Right ventricle myocardium superior (tissue), 1 donor: Measurements from ENCODE around the gene STT3B. TPM values are rescaled to one million over a fixed set of nuclear protein-coding genes. Genes with fewer than 3 reads are reported as not detected.
"Not testable (repeated sequence)": the region's sequence is repeated elsewhere in the genome, so short reads cannot be mapped to it uniquely, and the experiment has no call there.

Experiments used
- ATAC-seq: fragments of 200-7000 bp; cut with Tn5 transposase; one replicate; pipeline ENCODE4 v1.9.1; 2020; ENCODE audit warnings: mild to moderate bottlenecking; ENCODE audit not compliant: poor library complexity
- DNase-seq: peaks from one replicate; pipeline ENCODE4 v3.0.0-alpha.2; 2020
- intact Hi-C: fragments of 100-400 bp; cut with DNase I; formaldehyde crosslinking; loops from one replicate; pipeline ENCODE4 v1.11.2; 2022
- total RNA-seq: library from RNA; stranded (reverse); fragmentation: NEBNext Ultra II Directional; extraction: Animal tissue kit (Norgen Biotek cat#: 25700); gene quantifications from one replicate; pipeline ENCODE4 v1.2.1, GENCODE V29; 2021
- donor health status: DM: no; HTN: yes; CAD: no; lungs with severe emphysema.

The STT3B gene
- total RNA-seq, 1 donor from 2014 or later: 85.3 TPM

- ATAC-seq: no peak
- DNase-seq: no peak
- intact Hi-C loops: no loop called here
Measured at GRCh38 chr3:31573036-31573779, 40.5 kb downstream of the STT3B start.

- intact Hi-C loops: no loop called here
- ATAC-seq: no peak
- DNase-seq: no peak
Measured at GRCh38 chr3:31575448-31575847, 42.7 kb downstream of the STT3B start.

DNA sequence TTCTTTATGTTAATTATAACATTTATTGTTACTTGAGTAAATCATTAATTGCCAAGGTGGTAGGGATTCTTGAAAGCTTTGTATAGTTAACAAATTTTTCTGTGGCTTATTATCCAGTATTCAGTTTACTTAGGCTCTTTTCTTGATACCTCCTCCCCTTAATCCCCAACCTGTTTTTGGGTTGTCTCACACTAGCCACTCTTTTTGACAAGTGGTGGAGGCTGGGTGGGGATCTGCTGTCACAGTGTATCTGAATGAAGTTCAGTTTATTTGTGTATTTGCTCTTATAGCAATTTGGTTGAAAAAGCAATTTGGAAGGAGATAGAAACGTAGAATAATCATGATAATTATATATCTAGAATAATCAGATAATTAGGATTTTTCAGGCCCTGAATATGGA, 43.8 kb downstream of the STT3B start:
- intact Hi-C loops: no loop called here
- DNase-seq: no peak
- no peak for ATAC-seq

GRCh38 chr3:31577232-31577631, 44.5 kb downstream of the STT3B start:
- ATAC-seq (no peak), DNase-seq (no peak)
- intact Hi-C loops: no loop called here

DNA sequence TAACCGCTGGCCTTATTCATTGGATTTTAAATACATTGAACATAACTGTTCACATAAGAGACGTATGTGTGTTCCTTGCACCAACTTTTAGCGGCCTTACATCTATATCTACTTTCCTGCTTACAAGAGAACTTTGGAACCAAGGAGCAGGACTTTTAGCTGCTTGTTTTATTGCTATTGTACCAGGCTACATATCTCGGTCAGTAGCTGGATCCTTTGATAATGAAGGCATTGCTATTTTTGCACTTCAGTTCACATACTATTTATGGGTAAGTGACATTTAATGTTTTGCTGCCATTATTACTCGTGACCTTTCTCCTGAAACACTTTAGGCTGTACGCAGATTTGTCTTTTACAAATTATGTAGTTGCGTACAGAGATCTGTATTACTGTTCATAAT, 47.1 kb downstream of the STT3B start:
- DNase-seq (no peak), ATAC-seq (peak; percentile 91)
- intact Hi-C loops: no loop called here

DNA sequence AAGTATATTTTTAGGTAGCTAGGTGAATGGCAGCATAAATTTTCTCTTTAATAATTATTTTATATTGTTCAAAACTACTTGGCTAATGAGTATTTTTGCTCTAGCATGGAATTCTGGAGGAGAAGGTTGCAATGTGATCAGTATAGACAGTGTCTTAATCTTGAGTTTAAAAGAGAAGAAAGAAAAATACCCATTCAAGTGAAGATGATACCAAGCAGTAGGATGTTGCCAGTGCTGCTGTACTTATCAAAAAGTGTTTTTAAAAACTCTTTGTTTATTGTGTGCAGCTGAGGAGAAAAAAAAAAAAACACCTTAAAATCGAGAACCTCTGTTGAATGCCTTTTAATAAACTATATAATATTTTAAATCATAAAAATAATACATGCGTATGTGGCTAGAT, 47.9 kb downstream of the STT3B start:
- intact Hi-C loops: no loop called here
- DNase-seq: no peak
- peak; percentile 30 for ATAC-seq

GRCh38 chr3:31581660-31582059, 48.9 kb downstream of the STT3B start:
- DNase-seq (no peak), ATAC-seq (no peak)
- intact Hi-C loops: no loop called here

- ATAC-seq (no peak), DNase-seq (no peak)
- intact Hi-C loops: no loop called here
Measured at GRCh38 chr3:31589228-31589627, 56.5 kb downstream of the STT3B start.

DNA sequence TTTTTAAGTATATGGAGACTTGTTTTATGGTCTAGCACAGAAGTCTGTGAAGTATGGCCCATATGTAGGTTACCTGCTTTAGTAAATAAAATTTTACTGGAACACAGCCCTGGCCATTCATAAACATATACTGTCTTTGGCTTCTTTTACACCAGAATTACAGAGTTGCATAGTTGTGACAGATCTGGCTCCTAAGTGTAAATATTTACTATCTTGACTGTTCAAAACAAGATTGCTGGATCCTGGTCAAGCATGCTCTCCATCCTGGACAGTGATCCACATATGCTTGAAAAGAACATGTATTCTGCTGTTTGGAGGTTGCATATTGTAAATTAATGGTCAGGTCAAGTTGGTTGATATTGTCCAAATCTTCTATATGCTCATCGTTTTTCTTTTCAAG, 57.9 kb downstream of the STT3B start:
- DNase-seq (no peak), ATAC-seq (no peak)
- intact Hi-C loops: no loop called here

- ATAC-seq (no peak), DNase-seq (no peak)
- intact Hi-C loops: no loop called here
Measured at GRCh38 chr3:31592764-31593163, 60.0 kb downstream of the STT3B start.

DNA sequence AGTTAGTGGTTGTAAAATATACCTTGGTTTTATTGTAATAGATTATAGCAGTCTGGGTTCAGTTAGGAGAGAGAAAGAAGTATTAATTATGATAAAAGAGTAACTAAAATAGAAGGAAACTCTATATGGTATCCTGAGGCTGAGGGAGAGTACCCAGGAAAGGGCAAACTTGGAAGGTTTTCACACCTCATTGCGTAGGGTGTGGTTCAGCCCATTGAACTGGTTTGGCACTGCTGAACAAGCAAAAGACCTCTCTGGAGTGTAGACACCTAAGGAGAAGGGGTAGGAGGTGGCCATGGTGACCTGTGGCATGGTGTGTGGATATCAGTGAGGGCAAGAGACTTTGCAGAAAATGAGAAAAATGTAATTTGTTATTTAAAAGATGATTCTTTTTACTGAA, 63.5 kb downstream of the STT3B start:
- intact Hi-C loops: no loop called here
- DNase-seq (no peak), ATAC-seq (no peak)

- no peak for ATAC-seq
- intact Hi-C loops: no loop called here
Measured at GRCh38 chr3:31600431-31600830, 67.7 kb downstream of the STT3B start.

GRCh38 chr3:31605333-31605732, 72.6 kb downstream of the STT3B start:
- DNase-seq, ATAC-seq, intact Hi-C loops: not testable (repeated sequence)

More at GRCh38 chr3:31600431-31600830, 67.7 kb downstream of the STT3B start:
- DNase-seq: no peak

- ATAC-seq (no peak), DNase-seq (no peak)
- intact Hi-C loops: no loop called here
Measured at GRCh38 chr3:31606453-31606852, 73.7 kb downstream of the STT3B start.

GRCh38 chr3:31610700-31611275, 78.1 kb downstream of the STT3B start:
- DNase-seq: no peak
- intact Hi-C loops: no loop called here
- ATAC-seq: peak; percentile 45

GRCh38 chr3:31613177-31613576, 80.5 kb downstream of the STT3B start:
- ATAC-seq: no peak
- DNase-seq: no peak
- intact Hi-C loops: no loop called here

GRCh38 chr3:31613654-31614053, 80.9 kb downstream of the STT3B start:
- DNase-seq (no peak), ATAC-seq (no peak)
- intact Hi-C loops: no loop called here

- intact Hi-C loops: no loop called here
- no peak for ATAC-seq
Measured at GRCh38 chr3:31614162-31614921, 81.6 kb downstream of the STT3B start.

GRCh38 chr3:31615071-31615875, 82.5 kb downstream of the STT3B start:
- intact Hi-C loops: no loop called here
- DNase-seq: no peak
- ATAC-seq: no peak

More at GRCh38 chr3:31614162-31614921, 81.6 kb downstream of the STT3B start:
- no peak for DNase-seq
